ENCODE results near the gene SERTAD1.

The SERTAD1 gene

GRCh38 chr19:40453151-40453735, 27.5 kb upstream of the SERTAD1 start:
- no peak overlapping the region for H3K4me3 ChIP-seq (ENCODE audit: low read depth, low read length)
- no peaks in the 10 kb centered on the region for H3K4me1 ChIP-seq
- H3K9me3 ChIP-seq: no peaks in the 10 kb centered on the region
- H3K27me3 ChIP-seq: no peaks in the 10 kb centered on the region
- TF ChIP-seq CTCF (IDR thresholded peaks at IDR 0.05; ENCODE audit: low read depth, low read length): no peak
- no peaks in the 10 kb centered on the region for H3K36me3 ChIP-seq
- DNase-seq: no peak

DNA sequence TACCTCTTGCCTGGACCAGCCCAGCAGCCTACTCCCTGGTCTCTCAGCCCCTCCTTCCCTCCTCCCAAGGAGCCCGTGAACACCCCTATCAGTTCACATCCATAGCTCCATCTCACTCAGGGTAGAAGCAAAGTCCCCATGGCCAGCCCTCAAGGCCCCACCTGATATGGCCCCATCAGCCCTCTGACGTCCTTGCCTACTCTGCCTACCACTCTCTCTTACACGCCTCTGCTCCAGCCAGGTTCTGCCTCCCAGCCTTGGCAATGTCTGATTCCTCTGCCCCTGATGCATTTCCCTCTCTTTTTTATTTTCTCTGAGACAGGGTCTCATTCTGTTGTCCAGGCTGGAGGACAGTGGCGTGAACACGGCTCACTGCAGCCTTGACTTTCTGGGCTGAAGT, 26.2 kb upstream of the SERTAD1 start:
- no peak for DNase-seq
- Histone ChIP-seq H3K9me3 (no peaks in the 10 kb centered on the region), H3K36me3 (no peaks in the 10 kb centered on the region)

GRCh38 chr19:40450664-40451063, 24.9 kb upstream of the SERTAD1 start:
- TF ChIP-seq CTCF (IDR thresholded peaks at IDR 0.05; ENCODE audit: low read depth, low read length): no peak
- Histone ChIP-seq H3K4me1 (no peaks in the 10 kb centered on the region), H3K36me3 (no peaks in the 10 kb centered on the region), H3K27me3 (no peaks in the 10 kb centered on the region), H3K9me3 (no peaks in the 10 kb centered on the region), H3K4me3 (ENCODE audit: low read depth, low read length) (no peak overlapping the region)
- no peak for DNase-seq

More for the DNA sequence above, 26.2 kb upstream of the SERTAD1 start:
- Histone ChIP-seq H3K27me3 (no peaks in the 10 kb centered on the region), H3K4me1 (no peaks in the 10 kb centered on the region), H3K4me3 (ENCODE audit: low read depth, low read length) (no peak overlapping the region)
- TF ChIP-seq CTCF (IDR thresholded peaks at IDR 0.05; ENCODE audit: low read depth, low read length): no peak

DNA sequence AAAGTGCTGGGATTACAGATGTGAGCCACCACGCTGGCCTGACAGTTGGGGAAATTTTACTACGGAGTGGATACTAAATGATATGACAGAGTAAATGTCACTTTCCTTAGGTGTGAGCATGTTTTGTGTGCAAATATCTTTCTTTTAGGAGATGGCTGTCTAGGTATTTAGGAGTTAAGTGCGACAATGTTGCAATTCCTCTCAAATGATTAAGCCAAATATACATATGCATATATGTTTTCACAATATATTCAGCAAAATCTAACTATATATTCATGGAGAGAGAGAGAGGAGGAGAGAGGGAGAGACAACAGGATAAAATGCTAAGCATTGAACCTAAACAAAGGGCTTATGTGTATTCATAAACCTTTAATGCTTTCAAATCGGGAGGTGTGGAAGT, 23.7 kb upstream of the SERTAD1 start:
- H3K4me3 ChIP-seq (ENCODE audit: low read depth, low read length): no peak overlapping the region

DNA sequence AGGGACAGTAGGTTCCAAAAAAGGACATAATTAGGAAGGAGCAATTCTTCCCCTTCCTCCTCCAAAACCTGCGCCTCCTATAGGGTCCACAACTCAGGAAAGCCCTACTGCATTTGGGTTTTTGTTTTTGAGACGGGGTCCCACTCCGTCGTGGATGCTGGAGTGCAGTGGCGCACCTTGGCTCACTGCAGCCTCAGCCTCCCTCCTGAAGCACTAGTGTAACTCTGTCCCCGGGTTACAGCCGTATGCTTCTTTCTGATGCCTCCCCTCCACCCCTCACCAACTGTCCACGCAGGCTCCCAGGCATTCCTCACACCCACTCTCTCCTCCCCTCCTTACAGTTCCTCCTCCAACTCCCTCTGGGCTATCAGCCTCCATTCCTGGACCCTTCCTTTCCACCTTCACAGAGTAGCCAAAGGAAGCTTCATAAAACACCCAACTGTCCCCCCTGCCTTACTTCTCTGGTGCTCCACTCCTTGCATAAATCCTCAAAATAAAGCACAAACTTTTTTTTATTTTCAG, 20.5 kb upstream of the SERTAD1 start:
- H3K4me1 ChIP-seq: peaks cover 9% of the 10 kb centered on the region
- H3K4me3 ChIP-seq (ENCODE audit: low read depth, low read length): no peak overlapping the region
- no peaks in the 10 kb centered on the region for H3K9me3 ChIP-seq
- no peak for TF ChIP-seq CTCF (IDR thresholded peaks at IDR 0.05; ENCODE audit: low read depth, low read length)
- peaks cover 13% of the 10 kb centered on the region for H3K36me3 ChIP-seq
- DNase-seq: no peak
- H3K27me3 ChIP-seq: no peaks in the 10 kb centered on the region

More for the DNA sequence above, 23.7 kb upstream of the SERTAD1 start:
- Histone ChIP-seq H3K27me3 (no peaks in the 10 kb centered on the region), H3K9me3 (no peaks in the 10 kb centered on the region), H3K36me3 (no peaks in the 10 kb centered on the region), H3K4me1 (peaks cover 3% of the 10 kb centered on the region; the same call in 1 of the 2 replicates)
- no peak for TF ChIP-seq CTCF (IDR thresholded peaks at IDR 0.05; ENCODE audit: low read depth, low read length)
- no peak for DNase-seq

DNA sequence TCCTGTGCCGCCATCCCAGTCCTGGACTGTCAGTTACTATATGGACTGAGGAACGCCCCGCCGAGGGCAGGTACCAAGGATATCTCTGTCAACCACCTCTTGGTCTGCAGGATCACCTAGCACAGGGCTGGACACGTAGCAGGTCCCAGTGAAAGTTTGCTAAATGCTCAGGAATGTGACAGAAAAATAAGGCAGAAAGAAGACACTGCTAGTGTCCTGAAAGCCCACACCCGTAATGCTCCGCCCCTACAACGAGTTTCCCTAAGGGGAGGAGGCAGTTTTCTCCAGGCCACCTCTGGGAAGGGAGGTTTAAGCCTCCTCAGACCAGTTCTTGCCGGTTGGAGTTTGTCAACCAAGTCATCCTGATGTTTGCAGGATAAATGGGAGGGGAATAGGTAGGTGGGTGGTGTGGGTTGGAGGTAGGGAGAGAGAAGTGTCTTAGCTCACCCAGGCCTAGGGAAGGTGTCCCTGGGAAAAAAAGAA, 20.0 kb upstream of the SERTAD1 start:
- Histone ChIP-seq H3K4me3 (ENCODE audit: low read depth, low read length) (no peak overlapping the region), H3K36me3 (peaks cover 18% of the 10 kb centered on the region), H3K4me1 (peaks cover 9% of the 10 kb centered on the region), H3K27me3 (no peaks in the 10 kb centered on the region), H3K9me3 (no peaks in the 10 kb centered on the region)
- TF ChIP-seq CTCF (IDR thresholded peaks at IDR 0.05; ENCODE audit: low read depth, low read length): no peak
- DNase-seq: no peak
